ENCODE results near the gene EPHA7. TPM values are rescaled to one million over a fixed set of nuclear protein-coding genes. Genes with fewer than 3 reads are reported as not detected.

The EPHA7 gene
- total RNA-seq = under 0.01 and 0.65 TPM in 2 replicates

GRCh38 chr6:93419304-93420162 lies at the start of gene EPHA7:
TSS of gene EPHA7 (minus strand) at chr6:93419559. CDS start at chr6:93419341, 218 bp downstream.

Measured in cardiac atrium fibroblast (primary cell).